Measurements from ENCODE around the gene CCDC172. TPM values are rescaled to one million over a fixed set of nuclear protein-coding genes. Genes with fewer than 3 reads are reported as not detected.

Gene CCDC172
- total RNA-seq, 1 donor from 2014 or later, result not detected

GRCh38 chr10:116418389-116418788, 94.1 kb downstream of the CCDC172 start:
- H3K4me1 Mint-ChIP-seq, result no peaks in the 10 kb centered on the region
- no peaks in the 10 kb centered on the region for H3K9me3 Mint-ChIP-seq
- H3K27me3 Mint-ChIP-seq, result no peaks in the 10 kb centered on the region
- intact Hi-C loops (cut with micrococcal nuclease), result no loop called here
- ChIA-PET POLR2A (no interaction called here), CTCF (no interaction called here)
- no peak overlapping the region for H3K27ac Mint-ChIP-seq
- H3K4me3 Mint-ChIP-seq, result no peak overlapping the region
- no peak for DNase-seq
- ATAC-seq (ENCODE audit: low read depth), result no peak
- TF ChIP-seq CTCF (IDR thresholded peaks at IDR 0.05), result no peak
- H3K36me3 Mint-ChIP-seq (ENCODE audit: low read depth), result no peaks in the 10 kb centered on the region

- Mint-ChIP-seq H3K4me3 (no peak overlapping the region), H3K4me1 (no peaks in the 10 kb centered on the region), H3K27me3 (no peaks in the 10 kb centered on the region), H3K9me3 (no peaks in the 10 kb centered on the region), H3K36me3 (ENCODE audit: low read depth) (no peaks in the 10 kb centered on the region), H3K27ac (no peak overlapping the region)
- DNase-seq, result no peak
- no peak for ATAC-seq (ENCODE audit: low read depth)
- no peak for TF ChIP-seq CTCF (IDR thresholded peaks at IDR 0.05)
- intact Hi-C loops (cut with micrococcal nuclease), result no loop called here
- POLR2A ChIA-PET, result no interaction called here
- CTCF ChIA-PET, result no interaction called here
Measured at GRCh38 chr10:116421815-116422214, 97.6 kb downstream of the CCDC172 start.

- Mint-ChIP-seq H3K36me3 (ENCODE audit: low read depth) (no peaks in the 10 kb centered on the region), H3K27ac (no peak within 1 kb of the TSS), H3K4me1 (no peaks in the 10 kb centered on the region), H3K27me3 (no peaks in the 10 kb centered on the region), H3K9me3 (no peaks in the 10 kb centered on the region), H3K4me3 (no peak within 1 kb of the TSS)
- ATAC-seq (ENCODE audit: low read depth), result no peak
- ChIA-PET POLR2A (no interaction called here), CTCF (no interaction called here)
- TF ChIP-seq CTCF (IDR thresholded peaks at IDR 0.05), result no peak
- no peak for DNase-seq
- intact Hi-C loops (cut with micrococcal nuclease), result no loop called here
Measured at GRCh38 chr10:116427671-116428070, 103.4 kb downstream of the CCDC172 start, which contains the start of gene PNLIPRP3. PNLIPRP3 (plus strand) TSS chr10:116427847; CDS start chr10:116428013, 166 bp downstream.

- intact Hi-C loops (cut with micrococcal nuclease), result no loop called here
- H3K9me3 Mint-ChIP-seq, result no peaks in the 10 kb centered on the region
- no peaks in the 10 kb centered on the region for H3K36me3 Mint-ChIP-seq (ENCODE audit: low read depth)
- DNase-seq (no peak), ATAC-seq (ENCODE audit: low read depth) (no peak)
- no peak for TF ChIP-seq CTCF (IDR thresholded peaks at IDR 0.05)
- H3K4me3 Mint-ChIP-seq, result no peak overlapping the region
- H3K27me3 Mint-ChIP-seq, result no peaks in the 10 kb centered on the region
- H3K4me1 Mint-ChIP-seq, result no peaks in the 10 kb centered on the region
- H3K27ac Mint-ChIP-seq, result no peak overlapping the region
- ChIA-PET POLR2A (no interaction called here), CTCF (no interaction called here)
Measured at GRCh38 chr10:116429288-116429977, 105.2 kb downstream of the CCDC172 start.

Other genes starting within 250 kb of the CCDC172 start
- gene GFRA1, start 51.2 kb upstream of the CCDC172 start, total RNA-seq, result not detected in 2 replicates
- gene PNLIPRP3, start 103.4 kb downstream of the CCDC172 start, total RNA-seq, result not detected in 2 replicates
- gene PNLIP, start 221.5 kb downstream of the CCDC172 start, total RNA-seq, result not detected in 2 replicates